NCI-H2227 (cell line): ENCODE data around the gene NCOA7.
A peak's percentile ranks its signal among the peaks of the same experiment; 100 is the strongest.
"Not testable (repeated sequence)": the region's sequence is repeated elsewhere in the genome, so short reads cannot be mapped to it uniquely, and the experiment has no call there.

Experiments used
- DNase-seq: peaks from one replicate; lab custom pipeline; 2025; ENCODE audit not compliant: unreplicated experiment; lab: John Stamatoyannopoulos, UW

The NCOA7 gene

GRCh38 chr6:125867483-125867942, 76.8 kb downstream of the NCOA7 start:
- DNase-seq = peak; percentile 51

GRCh38 chr6:125868252-125868651, 77.5 kb downstream of the NCOA7 start:
- DNase-seq = no peak

- DNase-seq = no peak
These were observed 78.1 kb downstream of the NCOA7 start for GRCh38 chr6:125868678-125869395.

DNA sequence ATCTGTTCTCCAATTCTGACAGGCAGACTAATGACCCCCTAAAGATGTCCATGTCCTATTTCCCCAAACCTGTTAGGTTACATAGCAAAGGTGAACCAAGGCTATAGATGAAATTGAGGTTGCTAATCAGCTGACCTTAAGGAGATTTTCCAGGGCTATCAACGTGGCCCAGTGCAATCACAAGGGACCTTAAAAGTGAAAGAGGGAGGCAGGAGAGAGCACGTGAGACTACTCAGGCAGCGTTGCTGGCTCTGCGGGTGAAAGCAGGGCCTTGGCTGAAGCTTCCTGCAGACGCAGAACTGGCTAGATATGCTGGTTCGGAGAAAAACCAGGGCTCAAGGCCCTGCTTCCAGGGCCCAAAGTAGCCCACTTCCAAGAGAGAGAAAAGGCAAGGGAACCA, 78.7 kb downstream of the NCOA7 start:
- DNase-seq = no peak

- DNase-seq = no peak
These were observed 80.6 kb downstream of the NCOA7 start for GRCh38 chr6:125871365-125871764.

DNA sequence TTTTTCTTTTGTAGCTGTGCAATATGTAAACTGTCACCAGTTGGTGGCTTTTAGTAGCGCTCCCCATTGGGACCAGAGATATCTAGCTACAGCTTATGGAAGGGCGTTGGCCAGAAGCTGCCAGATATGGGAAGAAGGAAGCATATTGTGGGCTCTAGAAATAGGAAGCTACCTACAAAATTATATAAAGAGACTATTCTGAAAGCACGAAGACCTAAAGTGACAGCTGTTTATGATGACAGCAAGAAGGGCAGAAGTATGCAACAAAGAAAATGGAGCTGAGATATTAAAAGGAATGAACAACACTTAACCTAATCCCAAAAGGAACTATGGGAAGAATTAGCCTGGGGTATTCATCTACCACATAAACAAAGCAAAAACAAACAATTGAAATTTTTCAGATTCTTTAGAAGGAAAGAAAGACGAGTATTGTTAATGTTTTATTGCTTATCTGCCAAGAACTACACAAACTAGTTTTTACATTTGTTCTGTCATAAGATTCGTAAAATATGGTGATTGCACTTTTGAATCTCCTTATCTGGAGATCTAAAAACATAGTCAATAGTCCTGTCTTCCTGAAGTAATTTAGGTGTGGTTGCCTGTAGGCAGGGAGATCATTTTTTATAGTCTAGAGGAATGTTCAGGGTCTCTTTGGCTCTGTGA, 81.6 kb downstream of the NCOA7 start:
- no peak for DNase-seq

GRCh38 chr6:125882243-125882642, 91.5 kb downstream of the NCOA7 start:
- no peak for DNase-seq

DNA sequence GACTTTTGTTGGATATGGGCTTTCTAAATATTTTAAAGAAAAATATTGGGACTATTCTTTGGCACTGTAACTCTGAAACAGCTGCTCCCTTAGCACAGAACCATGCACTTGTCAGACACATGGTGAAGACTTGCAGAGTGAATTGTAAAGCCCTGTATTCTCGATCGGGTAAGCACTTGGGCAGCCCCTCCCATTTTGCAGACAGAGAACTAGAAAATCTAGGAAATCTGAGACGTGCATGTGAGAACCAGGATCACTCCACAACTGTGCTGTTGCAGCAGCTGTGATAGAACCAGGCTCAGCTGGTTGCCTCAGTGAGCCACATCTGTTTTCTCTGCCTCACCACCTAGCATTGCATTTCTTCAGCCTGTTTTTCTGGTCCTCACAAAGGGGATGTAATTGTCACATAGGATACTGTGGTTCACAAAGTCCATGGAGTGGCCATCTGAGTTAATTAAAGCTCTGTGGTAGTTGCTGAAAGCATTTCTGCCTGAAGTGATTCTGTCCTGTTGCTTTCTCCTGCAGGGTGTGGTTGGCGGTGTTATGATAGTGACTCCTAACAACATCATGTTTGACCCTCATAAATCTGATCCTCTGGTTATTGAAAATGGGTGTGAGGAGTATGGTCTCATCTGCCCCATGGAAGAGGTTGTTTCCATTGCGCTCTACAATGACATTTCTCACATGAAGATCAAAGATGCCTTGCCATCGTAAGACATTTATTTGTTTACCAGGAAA, 94.0 kb downstream of the NCOA7 start:
- DNase-seq = no peak

DNA sequence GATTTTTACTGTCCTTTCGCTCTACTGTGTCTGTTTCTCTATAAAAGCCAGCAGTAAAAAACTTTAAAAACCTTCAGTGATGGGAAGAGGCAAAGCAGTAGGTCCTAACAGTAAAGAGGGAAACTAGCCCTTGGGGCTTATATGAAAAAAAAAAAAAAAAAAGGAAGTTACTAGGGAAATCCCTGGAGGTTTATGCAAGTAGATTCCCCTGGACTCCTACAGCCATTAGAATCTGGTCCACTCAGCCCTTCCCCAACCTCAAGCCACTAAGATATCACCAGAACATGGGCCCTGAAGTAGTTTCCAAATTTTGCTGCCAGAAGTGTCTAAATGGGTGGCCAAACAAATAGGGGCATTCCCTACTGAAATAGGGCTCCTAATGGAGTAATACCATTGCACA, 95.3 kb downstream of the NCOA7 start:
- DNase-seq = no peak

GRCh38 chr6:125886914-125887313, 96.2 kb downstream of the NCOA7 start:
- no peak for DNase-seq

DNA sequence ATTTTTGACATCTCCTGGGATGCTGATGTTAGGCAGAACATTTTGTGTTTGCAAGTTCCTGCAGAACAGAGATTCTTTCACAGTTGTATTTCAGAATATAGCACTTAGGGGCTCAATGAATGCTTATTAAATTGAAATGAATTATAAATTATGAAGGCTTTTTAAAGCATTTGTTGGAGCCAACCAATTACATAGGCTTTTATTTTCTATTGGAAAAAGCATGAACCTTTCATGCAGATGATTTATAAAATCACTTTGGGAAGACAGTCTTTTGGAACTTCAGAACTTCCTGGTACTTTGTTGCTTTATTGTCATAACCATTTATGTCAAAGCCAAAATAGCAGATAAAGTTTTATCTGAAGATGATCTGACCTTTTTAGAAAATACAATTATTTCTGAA, 96.6 kb downstream of the NCOA7 start:
- no peak for DNase-seq

- peak; percentile 23 for DNase-seq
These were observed 98.4 kb downstream of the NCOA7 start for GRCh38 chr6:125888989-125889656.

DNA sequence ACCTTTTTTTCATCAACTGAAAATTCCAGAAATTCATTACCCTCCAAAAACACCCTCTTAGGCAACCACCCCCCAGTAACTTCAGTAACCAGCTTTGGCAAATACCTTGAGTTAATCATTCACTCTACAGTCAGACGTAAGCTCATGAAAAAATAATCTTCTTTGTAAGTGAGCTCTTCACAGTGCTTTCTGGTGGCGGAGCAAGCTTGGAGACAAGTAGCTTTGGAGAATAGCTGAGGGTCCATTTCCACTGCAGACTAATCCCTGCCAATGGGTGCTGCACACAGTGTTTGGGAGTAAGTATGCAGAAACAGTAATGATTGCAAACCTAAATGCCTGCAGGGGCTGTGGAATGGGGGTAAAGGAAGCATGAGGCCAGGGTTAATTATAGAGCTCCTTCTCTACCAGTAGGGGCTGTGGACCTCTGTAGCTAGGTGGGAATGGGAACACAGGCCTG, 109.0 kb downstream of the NCOA7 start:
- no peak for DNase-seq

- no peak for DNase-seq
These were observed 114.1 kb downstream of the NCOA7 start for GRCh38 chr6:125904871-125905270.

- DNase-seq = no peak
These were observed 115.6 kb downstream of the NCOA7 start for GRCh38 chr6:125906158-125906998.

- DNase-seq = no peak
These were observed 119.8 kb downstream of the NCOA7 start for GRCh38 chr6:125910527-125910926.

DNA sequence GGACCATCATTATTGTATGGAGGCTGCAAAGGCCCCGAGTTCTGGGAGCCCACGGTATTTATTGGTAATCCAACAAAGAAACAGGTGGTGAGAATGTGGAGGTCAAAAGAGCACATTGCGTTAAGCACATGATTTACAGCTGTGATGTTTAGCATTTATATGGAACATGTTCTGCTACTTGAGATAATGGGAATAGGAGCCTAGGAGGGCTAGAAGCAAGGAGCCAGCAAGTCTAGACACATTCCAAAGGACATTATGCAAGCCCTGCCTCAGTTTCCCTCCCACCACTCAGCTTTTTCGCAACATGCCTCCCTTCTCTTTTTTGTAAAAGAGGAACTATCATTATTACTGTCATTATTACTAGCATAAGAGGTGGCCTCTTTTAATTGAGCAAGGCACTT, 120.3 kb downstream of the NCOA7 start:
- peak; percentile 21 for DNase-seq

GRCh38 chr6:125912430-125912829, 121.7 kb downstream of the NCOA7 start:
- not testable (repeated sequence) for DNase-seq

GRCh38 chr6:125913145-125913544, 122.4 kb downstream of the NCOA7 start:
- DNase-seq = no peak

GRCh38 chr6:125913864-125914351, 123.1 kb downstream of the NCOA7 start:
- DNase-seq = no peak
